ENCODE data around the gene MTUS2.

Gene MTUS2

GRCh38 chr13:28954810-28955209 lies 134.7 kb downstream of the MTUS2 start:
- no peak for DNase-seq (ENCODE audit: extremely low read depth, low read depth)
- TF ChIP-seq CTCF (IDR thresholded peaks at IDR 0.05; ENCODE audit: low read depth, low read length) = no peak

GRCh38 chr13:28955264-28955966 lies 135.3 kb downstream of the MTUS2 start:
- TF ChIP-seq CTCF (IDR thresholded peaks at IDR 0.05; ENCODE audit: low read depth, low read length) = no peak

GRCh38 chr13:28958018-28958417 lies 137.9 kb downstream of the MTUS2 start:
- TF ChIP-seq CTCF (IDR thresholded peaks at IDR 0.05; ENCODE audit: low read depth, low read length) = no peak
- no peak for DNase-seq (ENCODE audit: extremely low read depth, low read depth)

More at GRCh38 chr13:28955264-28955966, 135.3 kb downstream of the MTUS2 start:
- no peak for DNase-seq (ENCODE audit: extremely low read depth, low read depth)

GRCh38 chr13:28958441-28958840 lies 138.3 kb downstream of the MTUS2 start:
- no peak for TF ChIP-seq CTCF (IDR thresholded peaks at IDR 0.05; ENCODE audit: low read depth, low read length)
- DNase-seq (ENCODE audit: extremely low read depth, low read depth) = no peak

GRCh38 chr13:28964052-28964451 lies 143.9 kb downstream of the MTUS2 start:
- no peak for TF ChIP-seq CTCF (IDR thresholded peaks at IDR 0.05; ENCODE audit: low read depth, low read length)

GRCh38 chr13:28964803-28965202 lies 144.7 kb downstream of the MTUS2 start:
- no peak for TF ChIP-seq CTCF (IDR thresholded peaks at IDR 0.05; ENCODE audit: low read depth, low read length)
- DNase-seq (ENCODE audit: extremely low read depth, low read depth) = no peak

More at GRCh38 chr13:28964052-28964451, 143.9 kb downstream of the MTUS2 start:
- no peak for DNase-seq (ENCODE audit: extremely low read depth, low read depth)

GRCh38 chr13:28967029-28967915 lies 147.1 kb downstream of the MTUS2 start:
- no peak for DNase-seq (ENCODE audit: extremely low read depth, low read depth)

More at GRCh38 chr13:28967029-28967915, 147.1 kb downstream of the MTUS2 start:
- no peak for TF ChIP-seq CTCF (IDR thresholded peaks at IDR 0.05; ENCODE audit: low read depth, low read length)

Data from AG09319 (cell line).